Measurements from ENCODE around the gene ITPR2. TPM values are rescaled to one million over a fixed set of nuclear protein-coding genes. Genes with fewer than 3 reads are reported as not detected.

ITPR2 gene
- total and polyA plus RNA-seq, 2 of the 13 experiments (the other 11 are each of a cell fraction or from before 2014, with no cell fraction given), result 31.9 to 81.9 TPM

GRCh38 chr12:26620907-26621306 lies 212.1 kb downstream of the ITPR2 start:
- TF ChIP-seq CEBPB (IDR thresholded peaks at IDR 0.05; ENCODE audit: borderline replicate concordance, low read depth, low read length) (peak; percentile 56), ZNF557 (CRISPR knock-in tag; IDR thresholded peaks at IDR 0.05) (no peak), RBM22 (optimal IDR thresholded peaks at IDR 0.05; ENCODE audit: low read length) (peak; percentile 41), JARID2 (CRISPR knock-in tag; IDR thresholded peaks at IDR 0.05; ENCODE audit: insufficient replicate concordance) (no peak), ZNF816 (CRISPR knock-in tag; IDR thresholded peaks at IDR 0.05; ENCODE audit: borderline replicate concordance) (no peak)
- ATAC-seq (no peak), FAIRE-seq (no peak), DNase-seq (ENCODE audit: low spot score) (no peak)
- 93% methylated on average over 5 of the region's 5 CpGs for WGBS (ENCODE audit: low lambda C conversion rate)
- no peaks in the 10 kb centered on the region for H3K9me3 ChIP-seq (ENCODE audit: low read length)
- no TSS peak for BruUV-seq (replicated peaks)
- no peaks in the 10 kb centered on the region for H4K20me1 ChIP-seq (ENCODE audit: insufficient read depth, low read length)
- no peaks in the 10 kb centered on the region for H3K27me3 ChIP-seq (ENCODE audit: control insufficient read depth in 1 of 2, insufficient read depth in 2 of 2, low read length in 2 of 2)
- ChIA-PET POLR2A (interaction anchor here (1.5 kb wide), 1 partner anchor 10 kb away, joined by 3 read pairs; no protein-coding TSS in a partner anchor), CTCF (ENCODE audit: low intra/inter-chr PET ratio, low total read pairs) (no interaction called here)
- no peak overlapping the region for H2AFZ ChIP-seq (ENCODE audit: low read length)
- H3K36me3 ChIP-seq (replicated peaks in 1 of 2; ENCODE audit: control insufficient read depth in 1 of 2, insufficient read depth in 2 of 2, low read length in 2 of 2), result peaks cover 14 to 46% of the 10 kb centered on the region in 2 experiments
- H3K4me2 ChIP-seq (ENCODE audit: low read depth, low read length), result no peak overlapping the region
- H3K4me3 ChIP-seq (replicated peaks in 1 of 3; ENCODE audit: insufficient read depth in 1 of 3, low read depth in 2 of 3, low read length in 3 of 3), result no peak overlapping the region
- no peaks in the 10 kb centered on the region for H3K79me2 ChIP-seq (ENCODE audit: insufficient read depth, low read length)
- no peak overlapping the region for H3K27ac ChIP-seq (ENCODE audit: extremely low read length, insufficient read depth, low read length)
- in situ Hi-C loops (cut with HindIII; ENCODE audit: extremely low pct_ligation_motif_present, low pct_unique_long_range_greater_than_20kb), result no loop called here
- intact Hi-C loops (cut with micrococcal nuclease; ENCODE audit: unreplicated experiment), result no loop called here
- H3K4me1 ChIP-seq (ENCODE audit: insufficient read depth, low read length), result no peaks in the 10 kb centered on the region
- no peak overlapping the region for H3K9ac ChIP-seq (ENCODE audit: insufficient read depth, low read depth, low read length)

GRCh38 chr12:26617513-26617912 lies 215.5 kb downstream of the ITPR2 start:
- POLR2A ChIA-PET, result no interaction called here
- peaks cover 13 to 48% of the 10 kb centered on the region in 2 experiments for H3K36me3 ChIP-seq (replicated peaks in 1 of 2; ENCODE audit: control insufficient read depth in 1 of 2, insufficient read depth in 2 of 2, low read length in 2 of 2)
- in situ Hi-C loops (cut with HindIII; ENCODE audit: extremely low pct_ligation_motif_present, low pct_unique_long_range_greater_than_20kb) (no loop called here), intact Hi-C loops (cut with micrococcal nuclease; ENCODE audit: unreplicated experiment) (no loop called here)
- H3K27ac ChIP-seq (ENCODE audit: extremely low read length, insufficient read depth, low read length), result no peak overlapping the region
- no peak overlapping the region for H3K9ac ChIP-seq (ENCODE audit: insufficient read depth, low read depth, low read length)
- CTCF ChIA-PET (ENCODE audit: low intra/inter-chr PET ratio, low total read pairs), result no interaction called here
- no peaks in the 10 kb centered on the region for H3K27me3 ChIP-seq (ENCODE audit: control insufficient read depth in 1 of 2, insufficient read depth in 2 of 2, low read length in 2 of 2)
- H3K4me3 ChIP-seq (replicated peaks in 1 of 3; ENCODE audit: insufficient read depth in 1 of 3, low read depth in 2 of 3, low read length in 3 of 3), result no peak overlapping the region
- BruUV-seq (replicated peaks), result no TSS peak
- 100% methylated on average over 1 of the region's 1 CpG for WGBS (ENCODE audit: low lambda C conversion rate)
- FAIRE-seq (no peak), DNase-seq (ENCODE audit: low spot score) (no peak), ATAC-seq (no peak)
- no peak overlapping the region for H3K4me2 ChIP-seq (ENCODE audit: low read depth, low read length)
- no peak overlapping the region for H2AFZ ChIP-seq (ENCODE audit: low read length)
- no peak for TF ChIP-seq ARID2 (CRISPR knock-in tag; IDR thresholded peaks at IDR 0.05; ENCODE audit: borderline replicate concordance)
- no peak for TF ChIP-seq NBN (conservative IDR thresholded peaks at IDR 0.05)
- peak; percentile 68 for TF ChIP-seq HNRNPK (IDR thresholded peaks at IDR 0.05; ENCODE audit: low read depth, low read length, poor library complexity, severe bottlenecking)
- no peak for TF ChIP-seq ZBTB37 (CRISPR knock-in tag; IDR thresholded peaks at IDR 0.05)
- no peaks in the 10 kb centered on the region for H4K20me1 ChIP-seq (ENCODE audit: insufficient read depth, low read length)
- H3K9me3 ChIP-seq (ENCODE audit: low read length), result no peaks in the 10 kb centered on the region
- H3K79me2 ChIP-seq (ENCODE audit: insufficient read depth, low read length), result no peaks in the 10 kb centered on the region
- H3K4me1 ChIP-seq (ENCODE audit: insufficient read depth, low read length), result no peaks in the 10 kb centered on the region
